NT2/D1 (cell line): ENCODE measurements around the gene PODNL1.
"Not testable (repeated sequence)": the region's sequence is repeated elsewhere in the genome, so short reads cannot be mapped to it uniquely, and the experiment has no call there.

Experiments used
- DNase-seq: peaks from one replicate; pipeline ENCODE4 v3.0.0-alpha.2; 2011; ENCODE audit warnings: low read depth, low spot score
- H3K27me3 ChIP-seq: 2 replicates; pipeline ENCODE4 v1.6.0; 2011; ENCODE audit warnings: mild to moderate bottlenecking; ENCODE audit not compliant: insufficient read length, insufficient read depth
- H3K36me3 ChIP-seq: 2 replicates; pipeline ENCODE4 v1.6.1; 2011; ENCODE audit warnings: mild to moderate bottlenecking, low read length, mixed read lengths; ENCODE audit not compliant: insufficient read depth, insufficient read length
- H3K4me1 ChIP-seq: 2 replicates; pipeline ENCODE4 v1.5.1; 2011; ENCODE audit not compliant: insufficient read depth, insufficient read length
- H3K4me3 ChIP-seq: 2 replicates; pipeline ENCODE4 v1.5.1; 2011; ENCODE audit warnings: low read depth; ENCODE audit not compliant: insufficient read length
- H3K9ac ChIP-seq: 2 replicates; pipeline ENCODE4 v1.6.0; 2011; ENCODE audit warnings: low read depth; ENCODE audit not compliant: insufficient read length
- H3K9me3 ChIP-seq: 2 replicates; pipeline ENCODE4 v1.5.1; 2011; ENCODE audit warnings: mild to moderate bottlenecking, low read length; ENCODE audit not compliant: insufficient read depth
- SUZ12 ChIP-seq: IDR thresholded peaks from 2 replicates; pipeline ENCODE4 v1.6.1; 2011; ENCODE audit not compliant: insufficient read length, insufficient read depth; ENCODE audit errors: extremely low read depth
- YY1 ChIP-seq: IDR thresholded peaks from 2 replicates; pipeline ENCODE4 v1.6.1; 2011; ENCODE audit not compliant: insufficient read length, insufficient read depth
- ZNF274 ChIP-seq: IDR thresholded peaks from 2 replicates; pipeline ENCODE4 v1.6.1; 2011; ENCODE audit warnings: mild to moderate bottlenecking, low read depth, low read length

The PODNL1 gene

DNA sequence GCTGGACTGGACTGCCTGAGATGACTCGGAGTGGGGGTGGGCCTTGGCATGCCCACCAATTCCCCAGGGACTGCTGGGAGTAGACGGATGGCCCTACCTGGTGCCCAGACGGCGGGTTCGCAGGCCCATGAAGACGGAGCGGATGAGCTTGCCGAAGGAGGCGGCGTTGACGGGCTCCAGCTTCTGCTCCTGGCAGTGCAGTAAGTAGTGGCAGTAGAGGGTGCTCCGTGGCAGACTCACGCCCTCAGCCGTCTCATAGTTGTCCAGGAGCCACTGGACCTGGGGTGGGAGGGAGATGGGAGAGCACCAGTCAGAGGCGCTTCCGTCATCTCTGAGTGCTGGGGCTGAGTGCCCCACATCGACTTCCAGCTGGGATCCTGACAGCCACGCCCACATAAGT lies 31.7 kb upstream of the PODNL1 start:
- Histone ChIP-seq H3K36me3 (peaks cover 70% of the 10 kb centered on the region), H3K9me3 (no peaks in the 10 kb centered on the region), H3K4me1 (peaks cover 14% of the 10 kb centered on the region), H3K4me3 (no peak overlapping the region), H3K27me3 (no peaks in the 10 kb centered on the region), H3K9ac (peak overlapping the region; percentile 32)
- no peak for DNase-seq
- TF ChIP-seq YY1 (no peak), SUZ12 (no peak), ZNF274 (no peak)

- TF ChIP-seq SUZ12 (no peak), ZNF274 (no peak), YY1 (no peak)
- no peak overlapping the region for H3K4me3 ChIP-seq
- peak overlapping the region; percentile 5 for H3K9ac ChIP-seq
- no peaks in the 10 kb centered on the region for H3K9me3 ChIP-seq
- no peaks in the 10 kb centered on the region for H3K27me3 ChIP-seq
- no peak for DNase-seq
- peaks cover 69% of the 10 kb centered on the region for H3K36me3 ChIP-seq
- H3K4me1 ChIP-seq, result peaks cover 8% of the 10 kb centered on the region
Observed at GRCh38 chr19:13968999-13969398, 30.8 kb upstream of the PODNL1 start.

DNA sequence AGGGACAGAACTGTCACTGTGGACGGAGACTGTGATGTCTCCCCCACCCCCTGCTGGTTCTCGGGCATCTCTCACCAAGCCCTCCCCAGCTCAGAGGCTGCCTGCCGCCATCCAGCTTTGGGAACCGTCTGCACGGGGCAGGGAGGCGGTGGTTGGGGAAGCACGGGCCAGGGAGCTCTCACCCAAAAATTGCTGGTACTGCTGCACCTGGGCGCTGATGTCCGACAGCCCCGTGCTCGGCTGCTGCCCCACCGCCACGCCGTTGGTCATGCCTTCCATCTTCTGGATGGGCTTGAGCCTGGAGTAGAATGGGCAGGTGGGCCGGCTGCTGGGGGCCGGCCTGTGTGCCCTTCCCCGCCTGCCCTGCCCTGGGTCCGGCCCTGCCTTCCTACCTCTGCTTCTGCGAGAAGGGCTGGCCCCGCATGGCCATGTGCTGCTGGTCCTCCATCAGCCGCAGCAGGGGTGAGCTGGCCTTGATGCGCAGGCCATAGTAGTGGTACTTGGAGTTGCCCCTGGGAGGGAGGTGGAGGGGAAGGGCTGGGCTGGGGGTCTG lies 30.2 kb upstream of the PODNL1 start:
- Histone ChIP-seq H3K4me1 (peaks cover 7% of the 10 kb centered on the region), H3K36me3 (peaks cover 69% of the 10 kb centered on the region), H3K27me3 (no peaks in the 10 kb centered on the region), H3K9ac (no peak overlapping the region), H3K4me3 (no peak overlapping the region), H3K9me3 (no peaks in the 10 kb centered on the region)
- DNase-seq, result no peak
- TF ChIP-seq YY1 (no peak), SUZ12 (no peak), ZNF274 (no peak)

GRCh38 chr19:13967206-13967605 lies 29.0 kb upstream of the PODNL1 start:
- Histone ChIP-seq H3K36me3 (peaks cover 66% of the 10 kb centered on the region), H3K4me1 (peaks cover 12% of the 10 kb centered on the region)
- H3K4me3 ChIP-seq, DNase-seq, H3K27me3 ChIP-seq, H3K9me3 ChIP-seq, H3K9ac ChIP-seq: not testable (repeated sequence)

DNA sequence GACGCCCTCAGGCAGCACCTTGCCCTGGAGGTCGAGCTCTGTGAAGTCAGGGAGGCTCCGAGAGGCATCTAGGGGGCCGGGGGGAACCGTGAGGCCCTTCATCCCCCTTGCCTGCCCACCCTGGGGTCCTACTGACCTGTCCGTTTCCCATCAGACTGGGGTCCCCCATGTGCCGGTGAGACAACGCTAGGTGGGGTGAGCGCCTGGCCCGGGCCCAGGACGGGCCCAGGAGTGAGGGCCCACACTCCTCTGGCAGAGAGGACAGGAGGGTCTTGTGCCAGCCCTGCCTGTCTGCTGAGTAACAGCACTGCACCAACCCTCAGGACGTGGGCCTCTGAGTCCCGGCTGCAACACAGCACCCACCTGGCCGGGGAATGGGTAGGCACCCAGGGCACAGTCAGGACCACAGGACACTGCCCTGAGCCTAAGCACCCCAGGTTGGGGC lies 28.5 kb upstream of the PODNL1 start:
- H3K36me3 ChIP-seq, result peaks cover 69% of the 10 kb centered on the region
- no peak for TF ChIP-seq ZNF274
- TF ChIP-seq YY1, result no peak
- no peak for TF ChIP-seq SUZ12
- H3K4me3 ChIP-seq, result no peak overlapping the region
- peaks cover 15% of the 10 kb centered on the region for H3K4me1 ChIP-seq
- no peak for DNase-seq
- H3K9ac ChIP-seq, result no peak overlapping the region
- no peaks in the 10 kb centered on the region for H3K9me3 ChIP-seq
- H3K27me3 ChIP-seq, result no peaks in the 10 kb centered on the region

DNA sequence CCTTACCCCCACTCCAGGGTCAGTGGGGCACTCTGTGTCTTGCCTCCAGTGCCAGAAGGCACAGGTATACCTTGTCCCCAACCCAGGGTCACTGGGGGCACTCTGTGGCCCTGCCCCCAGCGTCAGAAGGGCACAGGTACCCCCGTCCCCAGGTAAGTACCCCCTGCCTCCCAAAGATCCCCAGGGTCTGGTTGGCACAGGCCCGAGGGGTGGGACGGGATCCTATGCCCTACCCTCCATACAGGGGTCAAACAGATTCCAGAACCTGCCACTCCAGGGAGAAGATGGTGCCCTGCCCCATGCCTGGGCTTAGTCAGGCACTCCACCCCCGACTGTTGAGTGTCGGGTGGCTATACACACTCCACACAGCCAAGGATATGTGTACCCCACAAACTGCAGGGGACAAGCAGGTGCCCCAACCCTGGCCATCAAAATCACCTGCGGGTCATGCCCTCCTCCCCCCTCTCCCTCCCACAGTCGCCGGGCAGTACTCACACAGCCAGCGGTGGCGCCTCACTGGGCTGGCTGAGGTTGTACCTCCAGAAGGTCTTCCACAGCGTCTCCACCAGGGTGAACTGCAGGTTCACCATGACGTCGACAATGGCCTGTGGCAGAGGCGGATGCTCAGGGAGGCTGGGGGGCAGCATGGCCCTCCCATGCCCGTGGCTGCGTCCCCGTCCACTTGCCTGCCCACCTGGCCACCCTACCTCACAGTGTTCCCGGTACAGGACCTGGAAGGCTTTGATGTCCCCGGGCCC lies 27.9 kb upstream of the PODNL1 start:
- Histone ChIP-seq H3K27me3 (no peaks in the 10 kb centered on the region), H3K9ac (no peak overlapping the region), H3K36me3 (peaks cover 74% of the 10 kb centered on the region), H3K4me3 (no peak overlapping the region), H3K9me3 (no peaks in the 10 kb centered on the region), H3K4me1 (peaks cover 15% of the 10 kb centered on the region)
- TF ChIP-seq SUZ12 (no peak), ZNF274 (no peak), YY1 (no peak)
- no peak for DNase-seq

- no peak for TF ChIP-seq ZNF274
- TF ChIP-seq YY1, result no peak
- TF ChIP-seq SUZ12, result no peak
- Histone ChIP-seq H3K4me3 (no peak overlapping the region), H3K27me3 (no peaks in the 10 kb centered on the region), H3K9me3 (no peaks in the 10 kb centered on the region), H3K9ac (no peak overlapping the region), H3K36me3 (peaks cover 80% of the 10 kb centered on the region), H3K4me1 (peaks cover 18% of the 10 kb centered on the region)
- no peak for DNase-seq
Observed at GRCh38 chr19:13965377-13965896, 27.2 kb upstream of the PODNL1 start.

- H3K4me1 ChIP-seq, result peaks cover 19% of the 10 kb centered on the region
- peaks cover 85% of the 10 kb centered on the region for H3K36me3 ChIP-seq
- H3K27me3 ChIP-seq, result no peaks in the 10 kb centered on the region
- TF ChIP-seq ZNF274 (no peak), SUZ12 (no peak), YY1 (no peak)
- H3K9ac ChIP-seq, result no peak overlapping the region
- no peak overlapping the region for H3K4me3 ChIP-seq
- H3K9me3 ChIP-seq, result no peaks in the 10 kb centered on the region
- no peak for DNase-seq
Observed at GRCh38 chr19:13964776-13965175, 26.6 kb upstream of the PODNL1 start.
